ENCODE results near the gene DLX5. TPM values are rescaled to one million over a fixed set of nuclear protein-coding genes. Genes with fewer than 3 reads are reported as not detected.

DLX5 gene
- total and polyA plus RNA-seq, 9 of the 15 experiments (the other 6 are each of a cell fraction or from before 2014, with no cell fraction given): not detected

- Histone ChIP-seq H3K9ac (ENCODE audit: insufficient read depth in 1 of 2, low read depth in 2 of 2, low read length in 2 of 2) (no peak overlapping the region), H3K4me3 (no peak overlapping the region), H3K27ac (ENCODE audit: extremely low read depth, low read depth, low read length) (no peak overlapping the region), H4K20me1 (replicated peaks; ENCODE audit: control insufficient read depth, insufficient read depth, low read length) (no peaks in the 10 kb centered on the region), H3K79me2 (ENCODE audit: control insufficient read depth, insufficient read depth, low read length) (no peaks in the 10 kb centered on the region), H3K36me3 (ENCODE audit: control insufficient read depth, insufficient read depth, low read length) (no peaks in the 10 kb centered on the region), H3K9me1 (ENCODE audit: control insufficient read depth, insufficient read depth, low read length) (no peaks in the 10 kb centered on the region), H3K9me3 (replicated peaks; ENCODE audit: control insufficient read depth, insufficient read depth, low read depth, low read length) (no peaks in the 10 kb centered on the region), H2AFZ (ENCODE audit: low read depth, low read length) (no peak overlapping the region), H3K4me2 (ENCODE audit: insufficient read depth, low read length) (no peak overlapping the region), H3K27me3 (ENCODE audit: control insufficient read depth in 2 of 2, insufficient read depth in 2 of 2, low read length in 2 of 2) (peaks cover 65 to 69% of the 10 kb centered on the region in 2 experiments), H3K4me1 (replicated peaks in 1 of 2; ENCODE audit: control insufficient read depth in 2 of 2, insufficient read depth in 2 of 2, low read length in 2 of 2) (peaks cover 0 to 3% of the 10 kb centered on the region in 2 experiments; a peak in 1 of 5 replicates)
- POLR2A ChIA-PET: no interaction called here
- CTCF ChIA-PET (ENCODE audit: low intra/inter-chr PET ratio): no interaction called here
- intact Hi-C loops (cut with micrococcal nuclease): no loop called here
- BruUV-seq (replicated peaks): no TSS peak
- in situ Hi-C loops (cut with MboI): no loop called here
- no peak for DNase-seq (ENCODE audit: extremely low read depth in 1 of 4, low spot score in 3 of 4)
- 3% methylated on average over 31 of the region's 32 CpGs for WGBS (ENCODE audit: insufficient coverage, low coverage, missing lambda C conversion rate)
- no peak for FAIRE-seq
- no peak for ATAC-seq
- 0 out of 2 replicates have a peak, but pooled peaks have one; percentile 57 for TF ChIP-seq EZH2 (IDR thresholded peaks at IDR 0.05; ENCODE audit: borderline replicate concordance, low read depth, low read length)
- TF ChIP-seq ARID4B (CRISPR knock-in tag; IDR thresholded peaks at IDR 0.05): no peak
Observed at GRCh38 chr7:96996111-96996957, 28.3 kb downstream of the DLX5 start.

Data from K562 (cell line).